ENCODE results near the gene ZDHHC17.

The ZDHHC17 gene

GRCh38 chr12:76738824-76739579 is 24.9 kb upstream of the ZDHHC17 start:
- Histone ChIP-seq H3K27me3 (ENCODE audit: insufficient read depth, low read length) (no peaks in the 10 kb centered on the region), H3K9ac (ENCODE audit: low read depth, low read length) (no peak overlapping the region), H3K36me3 (ENCODE audit: insufficient read depth, low read length) (no peaks in the 10 kb centered on the region), H3K4me1 (ENCODE audit: insufficient read depth, low read length) (no peaks in the 10 kb centered on the region), H3K9me3 (ENCODE audit: insufficient read depth, low read depth, low read length) (peaks cover 28% of the 10 kb centered on the region), H3K4me3 (ENCODE audit: low read length) (no peak overlapping the region), H3K27ac (ENCODE audit: low read depth, low read length) (no peak overlapping the region)
- WGBS, result 80% methylated on average over 10 of the region's 10 CpGs

GRCh38 chr12:76739896-76740295 is 24.0 kb upstream of the ZDHHC17 start:
- 96% methylated on average over 4 of the region's 4 CpGs for WGBS
- Histone ChIP-seq H3K4me1 (ENCODE audit: insufficient read depth, low read length) (no peaks in the 10 kb centered on the region), H3K27ac (ENCODE audit: low read depth, low read length) (no peak overlapping the region), H3K9me3 (ENCODE audit: insufficient read depth, low read depth, low read length) (peaks cover 28% of the 10 kb centered on the region), H3K4me3 (ENCODE audit: low read length) (no peak overlapping the region), H3K36me3 (ENCODE audit: insufficient read depth, low read length) (no peaks in the 10 kb centered on the region), H3K9ac (ENCODE audit: low read depth, low read length) (no peak overlapping the region), H3K27me3 (ENCODE audit: insufficient read depth, low read length) (no peaks in the 10 kb centered on the region)

GRCh38 chr12:76740501-76740900 is 23.4 kb upstream of the ZDHHC17 start:
- no peak overlapping the region for H3K9ac ChIP-seq (ENCODE audit: low read depth, low read length)
- H3K27ac ChIP-seq (ENCODE audit: low read depth, low read length), result no peak overlapping the region
- H3K4me1 ChIP-seq (ENCODE audit: insufficient read depth, low read length), result no peaks in the 10 kb centered on the region
- H3K27me3 ChIP-seq (ENCODE audit: insufficient read depth, low read length), result no peaks in the 10 kb centered on the region
- peaks cover 28% of the 10 kb centered on the region for H3K9me3 ChIP-seq (ENCODE audit: insufficient read depth, low read depth, low read length)
- H3K36me3 ChIP-seq (ENCODE audit: insufficient read depth, low read length), result no peaks in the 10 kb centered on the region
- H3K4me3 ChIP-seq (ENCODE audit: low read length), result no peak overlapping the region
- WGBS, result 97% methylated on average over 8 of the region's 8 CpGs

GRCh38 chr12:76745343-76745742 is 18.6 kb upstream of the ZDHHC17 start:
- no peak overlapping the region for H3K4me3 ChIP-seq (ENCODE audit: low read length)
- no peaks in the 10 kb centered on the region for H3K4me1 ChIP-seq (ENCODE audit: insufficient read depth, low read length)
- H3K27ac ChIP-seq (ENCODE audit: low read depth, low read length), result no peak overlapping the region
- H3K27me3 ChIP-seq (ENCODE audit: insufficient read depth, low read length), result no peaks in the 10 kb centered on the region
- no peaks in the 10 kb centered on the region for H3K9me3 ChIP-seq (ENCODE audit: insufficient read depth, low read depth, low read length)
- H3K9ac ChIP-seq (ENCODE audit: low read depth, low read length), result no peak overlapping the region
- H3K36me3 ChIP-seq (ENCODE audit: insufficient read depth, low read length), result no peaks in the 10 kb centered on the region
- WGBS, result 99% methylated on average over 2 of the region's 2 CpGs

GRCh38 chr12:76746516-76746915 is 17.4 kb upstream of the ZDHHC17 start:
- 88% methylated on average over 1 of the region's 1 CpG for WGBS
- H3K36me3 ChIP-seq (ENCODE audit: insufficient read depth, low read length), result no peaks in the 10 kb centered on the region
- H3K27ac ChIP-seq (ENCODE audit: low read depth, low read length), result no peak overlapping the region
- no peak overlapping the region for H3K4me3 ChIP-seq (ENCODE audit: low read length)
- no peak overlapping the region for H3K9ac ChIP-seq (ENCODE audit: low read depth, low read length)
- no peaks in the 10 kb centered on the region for H3K9me3 ChIP-seq (ENCODE audit: insufficient read depth, low read depth, low read length)
- H3K4me1 ChIP-seq (ENCODE audit: insufficient read depth, low read length), result no peaks in the 10 kb centered on the region
- H3K27me3 ChIP-seq (ENCODE audit: insufficient read depth, low read length), result no peaks in the 10 kb centered on the region

- H3K27ac ChIP-seq (ENCODE audit: low read depth, low read length), result no peak overlapping the region
- H3K9me3 ChIP-seq (ENCODE audit: insufficient read depth, low read depth, low read length), result no peaks in the 10 kb centered on the region
- H3K9ac ChIP-seq (ENCODE audit: low read depth, low read length), result no peak overlapping the region
- no peaks in the 10 kb centered on the region for H3K36me3 ChIP-seq (ENCODE audit: insufficient read depth, low read length)
- no peak overlapping the region for H3K4me3 ChIP-seq (ENCODE audit: low read length)
- H3K27me3 ChIP-seq (ENCODE audit: insufficient read depth, low read length), result no peaks in the 10 kb centered on the region
- 100% methylated on average over 2 of the region's 2 CpGs for WGBS
- no peaks in the 10 kb centered on the region for H3K4me1 ChIP-seq (ENCODE audit: insufficient read depth, low read length)
Measured at GRCh38 chr12:76747245-76747644, 16.7 kb upstream of the ZDHHC17 start.

GRCh38 chr12:76755829-76756379 is 8.0 kb upstream of the ZDHHC17 start:
- Histone ChIP-seq H3K4me3 (ENCODE audit: low read length) (no peak overlapping the region), H3K36me3 (ENCODE audit: insufficient read depth, low read length) (no peaks in the 10 kb centered on the region), H3K4me1 (ENCODE audit: insufficient read depth, low read length) (no peaks in the 10 kb centered on the region), H3K27me3 (ENCODE audit: insufficient read depth, low read length) (no peaks in the 10 kb centered on the region), H3K27ac (ENCODE audit: low read depth, low read length) (no peak overlapping the region), H3K9ac (ENCODE audit: low read depth, low read length) (no peak overlapping the region), H3K9me3 (ENCODE audit: insufficient read depth, low read depth, low read length) (no peaks in the 10 kb centered on the region)
- WGBS, result 88% methylated on average over 9 of the region's 9 CpGs

- Histone ChIP-seq H3K27me3 (ENCODE audit: insufficient read depth, low read length) (no peaks in the 10 kb centered on the region), H3K4me1 (ENCODE audit: insufficient read depth, low read length) (peaks cover 7% of the 10 kb centered on the region), H3K36me3 (ENCODE audit: insufficient read depth, low read length) (no peaks in the 10 kb centered on the region), H3K27ac (ENCODE audit: low read depth, low read length) (no peak overlapping the region), H3K4me3 (ENCODE audit: low read length) (no peak overlapping the region), H3K9me3 (ENCODE audit: insufficient read depth, low read depth, low read length) (no peaks in the 10 kb centered on the region), H3K9ac (ENCODE audit: low read depth, low read length) (no peak overlapping the region)
- WGBS, result 69% methylated on average over 1 of the region's 1 CpG
Measured at GRCh38 chr12:76757694-76758093, 6.2 kb upstream of the ZDHHC17 start.

GRCh38 chr12:76762601-76762980 is 1.3 kb upstream of the ZDHHC17 start:
- peak overlapping the region; percentile 89 for H3K27ac ChIP-seq (ENCODE audit: low read depth, low read length)
- WGBS, result 24% methylated on average over 8 of the region's 8 CpGs
- H3K4me1 ChIP-seq (ENCODE audit: insufficient read depth, low read length), result peaks cover 21% of the 10 kb centered on the region
- H3K27me3 ChIP-seq (ENCODE audit: insufficient read depth, low read length), result no peaks in the 10 kb centered on the region
- peak overlapping the region; percentile 86 for H3K4me3 ChIP-seq (ENCODE audit: low read length)
- H3K36me3 ChIP-seq (ENCODE audit: insufficient read depth, low read length), result no peaks in the 10 kb centered on the region
- H3K9ac ChIP-seq (ENCODE audit: low read depth, low read length), result peak overlapping the region; percentile 64
- H3K9me3 ChIP-seq (ENCODE audit: insufficient read depth, low read depth, low read length), result no peaks in the 10 kb centered on the region

GRCh38 chr12:76764856-76765255 is 941 bp downstream of the ZDHHC17 start:
- no peaks in the 10 kb centered on the region for H3K27me3 ChIP-seq (ENCODE audit: insufficient read depth, low read length)
- H3K27ac ChIP-seq (ENCODE audit: low read depth, low read length), result peak overlapping the region; percentile 97; the same call in 1 of the 2 replicates
- peak overlapping the region; percentile 86 for H3K4me3 ChIP-seq (ENCODE audit: low read length)
- H3K9ac ChIP-seq (ENCODE audit: low read depth, low read length), result peak overlapping the region; percentile 97
- no peaks in the 10 kb centered on the region for H3K9me3 ChIP-seq (ENCODE audit: insufficient read depth, low read depth, low read length)
- no peaks in the 10 kb centered on the region for H3K36me3 ChIP-seq (ENCODE audit: insufficient read depth, low read length)
- peaks cover 21% of the 10 kb centered on the region for H3K4me1 ChIP-seq (ENCODE audit: insufficient read depth, low read length)
- 19% methylated on average over 9 of the region's 9 CpGs for WGBS

GRCh38 chr12:76765598-76765997 is 1.7 kb downstream of the ZDHHC17 start:
- Histone ChIP-seq H3K36me3 (ENCODE audit: insufficient read depth, low read length) (no peaks in the 10 kb centered on the region), H3K4me3 (ENCODE audit: low read length) (peak overlapping the region; percentile 86), H3K9me3 (ENCODE audit: insufficient read depth, low read depth, low read length) (no peaks in the 10 kb centered on the region), H3K27me3 (ENCODE audit: insufficient read depth, low read length) (no peaks in the 10 kb centered on the region), H3K9ac (ENCODE audit: low read depth, low read length) (no peak overlapping the region), H3K27ac (ENCODE audit: low read depth, low read length) (no peak overlapping the region), H3K4me1 (ENCODE audit: insufficient read depth, low read length) (peaks cover 21% of the 10 kb centered on the region)
- WGBS, result 93% methylated on average over 6 of the region's 6 CpGs
